ENCODE measurements around the gene C12orf57.

C12orf57 gene

DNA sequence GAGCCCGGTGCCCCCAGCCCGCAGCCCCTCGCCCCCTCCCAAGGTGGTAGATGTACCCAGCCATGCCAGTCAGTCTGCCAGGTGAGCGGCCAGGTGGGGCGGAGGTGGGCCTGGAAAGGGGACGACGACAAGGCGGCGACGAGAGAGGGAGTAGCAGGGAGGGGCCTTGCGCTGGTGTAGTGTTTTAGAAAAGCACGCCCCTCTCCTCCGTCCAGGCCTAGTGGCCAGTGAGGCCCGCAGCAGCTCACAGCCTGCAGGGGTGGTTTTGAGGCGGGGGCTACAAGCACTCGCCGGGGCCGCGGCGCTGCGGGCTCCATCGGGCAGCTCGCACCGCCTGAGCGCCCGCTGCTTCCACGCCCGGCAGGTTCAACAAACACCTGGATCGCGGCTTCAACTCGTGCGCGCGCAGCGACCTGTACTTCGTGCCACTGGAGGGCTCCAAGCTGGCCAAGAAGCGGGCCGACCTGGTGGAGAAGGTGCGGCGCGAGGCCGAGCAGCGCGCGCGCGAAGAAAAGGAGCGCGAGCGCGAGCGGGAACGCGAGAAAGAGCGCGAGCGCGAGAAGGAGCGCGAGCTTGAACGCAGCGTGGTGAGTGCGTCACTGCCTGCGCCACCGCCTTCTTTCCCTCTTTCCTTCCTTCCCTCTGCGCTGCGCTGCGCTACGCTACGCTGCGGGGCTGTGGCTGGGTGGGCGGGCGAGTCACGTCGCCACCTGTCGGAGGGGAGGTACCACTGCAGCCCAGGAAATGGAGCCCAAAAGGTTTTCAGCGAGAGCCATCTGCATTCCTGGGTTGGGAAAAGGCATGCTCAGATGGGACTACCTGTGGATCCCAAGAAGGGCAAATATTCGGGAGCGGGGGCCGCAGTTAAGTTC lies 6.1 kb upstream of the C12orf57 start:
- no peak for DNase-seq (ENCODE audit: low read depth)

DNA sequence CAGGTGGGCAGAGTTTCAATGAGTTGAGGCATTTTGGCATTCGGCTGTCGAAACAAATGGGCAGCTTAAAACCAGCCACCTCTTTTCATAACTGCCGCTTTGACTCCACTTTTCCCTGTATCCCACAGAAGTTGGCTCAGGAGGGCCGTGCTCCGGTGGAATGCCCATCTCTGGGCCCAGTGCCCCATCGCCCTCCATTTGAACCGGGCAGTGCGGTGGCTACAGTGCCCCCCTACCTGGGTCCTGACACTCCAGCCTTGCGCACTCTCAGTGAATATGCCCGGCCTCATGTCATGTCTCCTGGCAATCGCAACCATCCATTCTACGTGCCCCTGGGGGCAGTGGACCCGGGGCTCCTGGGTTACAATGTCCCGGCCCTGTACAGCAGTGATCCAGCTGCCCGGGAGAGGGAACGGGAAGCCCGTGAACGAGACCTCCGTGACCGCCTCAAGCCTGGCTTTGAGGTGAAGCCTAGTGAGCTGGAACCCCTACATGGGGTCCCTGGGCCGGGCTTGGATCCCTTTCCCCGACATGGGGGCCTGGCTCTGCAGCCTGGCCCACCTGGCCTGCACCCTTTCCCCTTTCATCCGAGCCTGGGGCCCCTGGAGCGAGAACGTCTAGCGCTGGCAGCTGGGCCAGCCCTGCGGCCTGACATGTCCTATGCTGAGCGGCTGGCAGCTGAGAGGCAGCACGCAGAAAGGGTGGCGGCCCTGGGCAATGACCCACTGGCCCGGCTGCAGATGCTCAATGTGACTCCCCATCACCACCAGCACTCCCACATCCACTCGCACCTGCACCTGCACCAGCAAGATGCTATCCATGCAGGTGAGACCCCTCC lies 5.2 kb upstream of the C12orf57 start:
- DNase-seq (ENCODE audit: low read depth): no peak

DNA sequence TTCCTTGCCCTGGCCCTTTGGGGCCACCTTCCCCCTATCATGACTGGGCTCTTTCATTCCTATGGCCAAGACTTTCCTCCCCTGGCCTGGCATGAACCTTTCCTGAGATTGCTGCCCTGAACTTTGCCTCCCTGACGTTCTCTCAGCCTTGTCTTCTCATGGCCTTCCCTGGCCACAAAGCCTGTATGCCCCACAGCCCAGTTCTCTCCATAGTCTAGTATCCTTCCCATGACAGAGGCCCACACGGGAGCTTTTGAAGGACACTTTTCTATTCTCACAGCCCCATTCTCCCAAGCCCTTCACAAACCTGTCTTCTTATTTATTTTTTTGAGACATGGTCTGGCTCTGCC lies 4.7 kb upstream of the C12orf57 start:
- DNase-seq (ENCODE audit: low read depth): no peak

DNA sequence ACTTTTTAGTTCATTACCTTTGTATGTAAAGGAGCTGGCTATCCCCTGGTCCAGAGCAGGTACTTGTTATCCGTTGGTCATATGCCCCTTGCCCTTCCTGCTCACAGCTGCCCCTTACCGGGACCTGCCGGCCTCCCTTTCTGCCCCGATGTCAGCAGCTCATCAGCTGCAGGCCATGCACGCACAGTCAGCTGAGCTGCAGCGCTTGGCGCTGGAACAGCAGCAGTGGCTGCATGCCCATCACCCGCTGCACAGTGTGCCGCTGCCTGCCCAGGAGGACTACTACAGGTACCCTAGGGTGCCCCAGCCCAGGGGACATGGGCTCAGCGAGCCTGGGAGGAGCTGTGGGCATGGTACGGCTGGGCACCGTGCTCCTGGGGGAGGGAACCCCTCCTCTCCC lies 2.6 kb upstream of the C12orf57 start:
- DNase-seq (ENCODE audit: low read depth): no peak

DNA sequence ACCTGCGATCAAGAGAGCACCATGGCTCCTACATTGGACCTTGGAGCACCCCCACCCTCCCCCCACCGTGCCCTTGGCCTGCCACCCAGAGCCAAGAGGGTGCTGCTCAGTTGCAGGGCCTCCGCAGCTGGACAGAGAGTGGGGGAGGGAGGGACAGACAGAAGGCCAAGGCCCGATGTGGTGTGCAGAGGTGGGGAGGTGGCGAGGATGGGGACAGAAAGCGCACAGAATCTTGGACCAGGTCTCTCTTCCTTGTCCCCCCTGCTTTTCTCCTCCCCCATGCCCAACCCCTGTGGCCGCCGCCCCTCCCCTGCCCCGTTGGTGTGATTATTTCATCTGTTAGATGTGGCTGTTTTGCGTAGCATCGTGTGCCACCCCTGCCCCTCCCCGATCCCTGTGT lies 2.0 kb upstream of the C12orf57 start:
- no peak for DNase-seq (ENCODE audit: low read depth)

DNA sequence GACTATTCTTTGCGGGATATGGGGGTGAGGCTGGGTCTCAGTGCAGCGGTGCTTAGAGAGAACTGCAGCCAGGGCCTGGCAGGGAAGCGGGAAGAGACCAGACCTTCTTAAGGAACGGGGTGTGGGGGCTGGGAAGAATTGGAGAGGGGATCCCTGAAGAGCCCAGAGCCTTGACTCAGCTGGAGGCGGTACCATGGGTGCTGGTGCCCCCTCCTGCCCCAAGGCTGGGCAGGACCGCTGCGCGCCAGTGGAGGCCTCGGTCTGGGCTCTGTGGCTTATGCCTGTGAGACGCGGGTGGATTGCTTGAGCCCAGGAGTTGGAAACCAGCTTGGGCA lies 1.5 kb upstream of the C12orf57 start:
- no peak for DNase-seq (ENCODE audit: low read depth)

DNA sequence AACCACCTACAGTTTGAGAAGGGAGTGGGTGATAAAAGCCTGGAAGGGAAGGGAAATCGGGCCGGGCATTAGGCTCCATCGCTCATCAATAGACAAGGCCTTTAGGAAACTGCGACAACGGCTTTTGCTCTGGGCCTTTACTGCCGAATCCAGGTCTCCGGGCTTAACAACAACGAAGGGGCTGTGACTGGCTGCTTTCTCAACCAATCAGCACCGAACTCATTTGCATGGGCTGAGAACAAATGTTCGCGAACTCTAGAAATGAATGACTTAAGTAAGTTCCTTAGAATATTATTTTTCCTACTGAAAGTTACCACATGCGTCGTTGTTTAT lies 467 bp upstream of the C12orf57 start:
- DNase-seq (ENCODE audit: low read depth): no peak

DNA sequence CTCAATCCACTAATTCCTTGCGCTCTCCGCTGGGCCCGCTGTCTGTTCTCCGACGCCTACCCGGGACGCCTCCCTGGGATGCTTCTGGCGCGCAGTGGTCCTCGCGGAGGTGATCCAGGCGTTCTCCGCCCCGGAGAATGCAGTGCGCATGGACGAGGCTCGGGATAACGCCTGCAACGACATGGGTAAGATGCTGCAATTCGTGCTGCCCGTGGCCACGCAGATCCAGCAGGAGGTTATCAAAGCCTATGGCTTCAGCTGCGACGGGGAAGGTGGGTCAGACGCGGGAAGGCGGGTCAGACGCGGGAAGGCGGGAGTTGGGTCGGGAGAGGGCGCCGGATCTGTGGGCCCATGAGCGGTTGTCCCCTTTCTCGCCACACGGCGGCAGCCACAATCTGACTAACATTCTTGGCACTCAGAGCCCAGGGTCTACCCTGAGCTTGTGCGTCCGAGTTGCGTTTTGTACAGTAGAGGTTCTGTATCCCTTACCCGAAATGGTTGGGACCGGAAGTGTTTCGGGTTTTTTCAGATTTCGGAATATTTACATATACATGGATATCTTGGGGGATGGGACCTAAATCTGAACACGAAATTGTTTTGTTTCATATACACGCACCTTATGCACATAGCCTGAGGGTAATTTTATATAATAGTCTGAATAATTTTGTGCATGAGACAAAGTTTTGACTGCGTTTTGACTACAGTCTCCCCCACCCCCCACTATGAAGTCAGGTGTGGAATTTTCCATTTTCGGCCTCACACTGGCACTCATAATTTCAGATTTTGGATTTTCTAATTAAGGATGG lies 762 bp downstream of the C12orf57 start:
- DNase-seq (ENCODE audit: low read depth): no peak

DNA sequence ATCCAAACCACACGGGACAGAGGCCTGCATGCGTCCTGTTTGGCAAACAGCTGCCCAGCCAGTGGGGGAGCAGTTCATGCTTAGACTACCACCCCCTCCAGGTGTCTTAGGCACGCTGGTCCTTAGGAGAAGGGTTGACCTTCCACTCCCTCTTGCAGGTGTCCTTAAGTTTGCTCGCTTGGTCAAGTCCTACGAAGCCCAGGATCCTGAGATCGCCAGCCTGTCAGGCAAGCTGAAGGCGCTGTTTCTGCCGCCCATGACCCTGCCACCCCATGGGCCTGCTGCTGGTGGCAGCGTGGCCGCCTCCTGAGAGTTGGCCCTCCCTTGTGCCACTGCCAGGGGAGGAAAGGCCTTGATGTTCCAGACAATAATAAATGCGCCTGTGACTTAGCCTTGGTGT lies 1.8 kb downstream of the C12orf57 start:
- DNase-seq (ENCODE audit: low read depth): no peak

DNA sequence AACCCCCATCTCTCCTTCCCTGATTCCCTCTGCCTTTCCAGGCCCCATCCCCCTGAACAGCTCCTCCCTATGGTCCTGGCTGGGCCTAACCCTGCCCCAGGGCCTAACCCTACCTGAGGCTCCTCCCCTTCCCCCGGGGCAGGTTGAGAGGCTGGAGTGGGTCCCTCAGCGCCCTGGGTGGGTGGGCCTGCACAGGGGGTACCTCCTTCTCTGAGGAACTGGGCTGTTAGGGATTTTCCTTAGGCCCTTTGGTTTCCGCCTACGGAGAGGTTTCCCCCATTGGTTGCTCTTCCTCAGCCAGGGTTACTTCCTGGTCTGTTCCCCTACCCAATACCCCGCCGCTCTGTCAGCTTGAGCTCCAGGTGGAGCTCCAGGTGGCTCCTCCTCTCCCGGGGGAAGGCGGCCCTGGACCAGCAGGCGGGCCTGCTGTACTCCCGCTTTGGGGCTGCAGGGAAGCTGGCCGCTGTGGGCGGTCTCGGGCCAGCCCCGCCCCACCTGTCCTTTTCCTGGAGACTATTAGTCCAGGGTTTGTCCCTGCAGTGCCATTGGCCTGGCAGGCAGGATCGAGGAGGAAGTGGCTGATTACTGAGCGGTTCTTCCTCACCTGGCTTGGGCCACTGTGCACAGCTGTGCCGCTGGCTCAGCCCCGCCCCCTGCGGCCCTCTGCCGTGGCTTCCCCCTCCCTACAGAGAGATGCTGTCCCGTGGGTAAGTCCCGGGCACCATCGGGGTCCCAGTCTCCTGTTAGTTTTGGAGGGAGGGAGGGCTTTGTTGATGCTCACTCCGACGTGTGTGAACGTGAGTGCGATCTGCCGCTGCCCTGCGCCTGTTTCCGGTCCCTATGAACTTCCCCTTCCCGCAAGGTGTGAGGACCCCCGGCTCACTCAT lies 2.5 kb downstream of the C12orf57 start:
- no peak for DNase-seq (ENCODE audit: low read depth)

DNA sequence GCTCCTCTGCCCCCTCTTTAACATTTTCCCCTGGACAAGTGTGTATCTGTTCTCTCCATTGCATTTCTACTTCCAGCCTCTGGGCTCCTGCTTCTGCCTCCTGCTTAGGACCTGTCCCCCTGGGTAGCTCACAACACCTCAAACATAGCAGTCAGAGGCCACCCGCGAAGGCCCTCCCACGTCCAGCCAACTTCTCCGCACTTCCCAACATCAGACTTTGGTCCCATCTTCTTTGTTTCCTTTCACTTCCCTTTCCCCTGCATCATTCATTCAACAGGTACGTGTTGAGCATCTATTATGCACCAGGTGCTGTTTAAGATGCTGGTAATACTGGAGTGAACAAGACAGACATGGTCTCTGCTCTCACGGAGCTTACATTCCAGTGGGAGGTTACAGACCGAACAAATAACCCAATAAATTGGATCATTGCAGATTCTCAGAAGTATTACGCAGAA lies 3.1 kb downstream of the C12orf57 start:
- no peak for DNase-seq (ENCODE audit: low read depth)

DNA sequence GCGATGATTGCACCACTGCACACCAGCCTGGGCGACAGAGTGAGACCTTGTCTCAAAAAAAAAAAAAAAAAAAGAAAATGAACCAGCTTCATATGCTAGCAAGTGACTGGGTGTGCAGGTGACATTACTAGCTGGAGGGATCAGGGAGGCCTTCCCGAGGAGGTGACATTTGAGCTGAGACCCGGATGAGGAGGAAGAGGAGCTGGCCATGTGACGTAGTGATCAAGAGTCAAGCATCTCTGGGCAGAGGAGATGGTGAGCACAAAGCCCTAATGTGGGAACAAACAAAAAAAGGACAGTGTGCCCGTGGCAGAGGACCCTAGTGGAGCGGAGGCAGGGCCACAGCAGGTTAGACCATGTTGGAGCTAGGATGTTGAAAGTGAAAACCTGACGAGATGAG lies 3.8 kb downstream of the C12orf57 start:
- DNase-seq (ENCODE audit: low read depth): no peak

DNA sequence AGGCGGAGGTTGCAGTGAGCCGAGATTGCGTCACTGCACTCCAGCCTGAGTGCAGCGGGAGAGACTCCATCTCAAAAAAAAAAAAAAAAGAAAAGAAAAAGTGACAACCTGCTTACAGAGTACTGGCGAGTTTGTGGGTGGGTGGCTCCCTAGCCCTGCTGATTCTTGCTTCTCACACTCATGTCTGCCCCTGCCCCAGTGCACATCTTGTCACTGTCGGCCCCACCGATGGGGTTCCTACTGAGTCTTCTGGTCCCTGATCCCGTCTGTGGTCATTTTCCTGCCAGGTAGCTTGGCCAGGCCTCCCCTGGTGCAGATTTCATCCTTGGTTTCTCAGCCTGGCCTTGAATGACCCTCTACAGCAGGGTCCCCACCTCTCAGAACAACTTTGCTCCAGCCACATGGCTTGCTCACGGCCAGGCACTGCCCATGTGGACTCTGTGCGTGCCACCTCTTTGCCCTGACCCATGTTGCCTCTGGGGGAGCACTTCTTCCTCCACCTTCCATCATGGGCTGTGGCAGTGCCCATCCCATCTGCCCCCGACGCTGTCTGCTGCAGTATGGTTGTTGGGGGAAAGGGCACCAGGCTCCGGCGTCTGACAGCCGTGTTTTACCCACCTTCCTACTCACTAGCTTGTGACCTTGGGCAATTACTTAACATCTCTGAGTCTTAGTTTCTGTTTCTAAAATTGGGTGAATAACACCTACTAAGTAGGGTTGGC lies 5.2 kb downstream of the C12orf57 start:
- no peak for DNase-seq (ENCODE audit: low read depth)

DNA sequence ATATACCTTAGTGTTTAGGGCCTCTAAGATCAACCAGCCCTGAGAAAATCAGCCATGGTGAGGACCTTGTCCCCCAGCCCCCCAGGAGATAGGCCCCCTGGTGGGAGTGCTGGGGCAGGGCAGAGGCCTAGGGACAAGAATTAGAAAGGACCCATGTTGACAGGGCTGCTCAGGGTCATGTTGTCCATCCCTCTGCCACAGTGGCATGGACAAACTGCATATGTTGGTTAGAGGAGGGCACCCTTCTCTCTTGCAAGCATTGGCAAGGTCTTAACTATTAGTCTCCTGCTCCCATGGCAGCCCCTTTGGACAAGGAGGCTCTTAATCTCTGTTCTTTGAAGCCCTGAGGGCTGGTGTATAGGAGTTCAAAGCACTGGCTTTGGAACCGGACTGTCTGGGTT lies 6.6 kb downstream of the C12orf57 start:
- no peak for DNase-seq (ENCODE audit: low read depth)

DNA sequence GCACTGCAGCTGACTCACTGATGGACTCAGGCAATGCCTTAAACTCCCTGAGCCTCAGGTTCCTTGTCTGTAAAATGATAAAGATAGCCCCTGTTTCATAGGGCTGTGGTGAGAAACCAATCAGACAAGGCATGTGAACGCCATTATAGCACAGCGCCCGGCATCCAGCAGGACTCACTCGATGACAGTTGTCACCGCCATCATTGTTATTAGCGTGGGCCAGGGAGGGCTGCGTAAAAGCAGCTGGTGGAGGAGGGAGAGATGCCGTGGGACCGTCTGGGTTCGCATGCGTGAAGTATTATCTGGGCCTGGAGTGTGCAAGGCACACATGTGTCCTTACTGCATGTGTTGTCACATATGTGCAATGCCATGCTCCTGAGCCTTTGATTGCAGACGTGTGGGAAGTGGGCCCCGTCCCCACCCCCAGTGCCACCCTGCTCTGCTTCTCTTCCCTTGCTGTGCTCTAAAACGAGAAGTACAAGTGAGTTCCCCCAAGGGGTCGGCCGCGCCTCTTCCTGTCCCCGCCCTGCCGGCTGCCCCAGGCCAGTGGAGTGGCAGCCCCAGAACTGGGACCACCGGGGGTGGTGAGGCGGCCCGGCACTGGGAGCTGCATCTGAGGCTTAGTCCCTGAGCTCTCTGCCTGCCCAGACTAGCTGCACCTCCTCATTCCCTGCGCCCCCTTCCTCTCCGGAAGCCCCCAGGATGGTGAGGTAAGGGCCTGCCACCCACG lies 7.2 kb downstream of the C12orf57 start, which contains the start of gene PTPN6:
PTPN6 (plus strand) TSS at position 546 of the 730 bp plus-strand sequence; CDS start at position 703, 157 bp downstream.
- no peak for DNase-seq (ENCODE audit: low read depth)

DNA sequence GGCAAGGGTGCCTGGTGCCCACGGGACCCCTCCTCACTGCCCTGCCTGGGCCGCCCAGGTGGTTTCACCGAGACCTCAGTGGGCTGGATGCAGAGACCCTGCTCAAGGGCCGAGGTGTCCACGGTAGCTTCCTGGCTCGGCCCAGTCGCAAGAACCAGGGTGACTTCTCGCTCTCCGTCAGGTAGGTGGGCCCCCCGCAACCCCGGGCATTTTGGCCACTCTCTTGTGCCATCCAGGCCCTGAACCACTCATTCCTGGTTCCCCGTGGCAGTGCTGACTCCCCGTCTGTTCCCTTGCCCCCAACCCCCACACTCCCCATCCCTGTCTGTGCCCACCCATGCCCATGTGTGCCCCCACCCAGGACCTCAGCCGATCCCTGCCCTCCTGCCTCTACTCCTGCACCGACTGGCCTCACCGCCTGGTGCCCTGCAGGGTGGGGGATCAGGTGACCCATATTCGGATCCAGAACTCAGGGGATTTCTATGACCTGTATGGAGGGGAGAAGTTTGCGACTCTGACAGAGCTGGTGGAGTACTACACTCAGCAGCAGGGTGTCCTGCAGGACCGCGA lies 7.8 kb downstream of the C12orf57 start:
- no peak for DNase-seq (ENCODE audit: low read depth)

DNA sequence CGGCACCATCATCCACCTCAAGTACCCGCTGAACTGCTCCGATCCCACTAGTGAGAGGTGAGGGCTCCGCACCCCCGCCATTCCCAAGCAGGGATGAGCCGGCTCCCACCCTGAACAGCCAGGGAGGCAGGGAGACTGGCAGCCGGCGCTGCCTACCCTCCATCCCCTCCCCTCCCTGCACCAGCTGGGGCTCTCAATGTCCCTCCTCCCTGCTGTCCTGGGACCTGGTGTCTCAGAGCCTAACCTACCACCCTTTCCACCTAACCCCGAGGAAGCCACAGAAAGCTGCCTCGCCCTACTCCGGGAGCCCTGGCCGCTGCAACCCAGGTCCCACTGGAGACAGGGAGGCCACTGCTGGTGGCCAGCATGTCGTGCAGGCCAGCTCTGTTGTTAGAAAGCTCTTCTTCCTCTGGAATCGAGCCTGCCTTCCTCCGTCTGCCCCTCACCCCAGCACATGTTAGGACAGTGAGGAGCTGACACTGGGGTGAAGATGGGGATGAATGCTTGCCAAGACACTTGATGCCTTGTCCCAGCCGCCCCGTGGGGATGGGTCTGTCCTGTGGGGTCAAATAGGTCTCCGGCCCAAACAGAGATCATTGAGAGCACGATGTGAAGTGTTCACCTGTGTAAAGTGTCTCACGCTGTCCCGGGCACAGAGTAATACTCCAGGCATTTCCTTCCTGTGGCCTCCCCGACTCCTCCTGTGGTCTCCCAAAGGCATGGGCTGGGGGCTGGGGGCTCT lies 8.5 kb downstream of the C12orf57 start:
- DNase-seq (ENCODE audit: low read depth): no peak

DNA sequence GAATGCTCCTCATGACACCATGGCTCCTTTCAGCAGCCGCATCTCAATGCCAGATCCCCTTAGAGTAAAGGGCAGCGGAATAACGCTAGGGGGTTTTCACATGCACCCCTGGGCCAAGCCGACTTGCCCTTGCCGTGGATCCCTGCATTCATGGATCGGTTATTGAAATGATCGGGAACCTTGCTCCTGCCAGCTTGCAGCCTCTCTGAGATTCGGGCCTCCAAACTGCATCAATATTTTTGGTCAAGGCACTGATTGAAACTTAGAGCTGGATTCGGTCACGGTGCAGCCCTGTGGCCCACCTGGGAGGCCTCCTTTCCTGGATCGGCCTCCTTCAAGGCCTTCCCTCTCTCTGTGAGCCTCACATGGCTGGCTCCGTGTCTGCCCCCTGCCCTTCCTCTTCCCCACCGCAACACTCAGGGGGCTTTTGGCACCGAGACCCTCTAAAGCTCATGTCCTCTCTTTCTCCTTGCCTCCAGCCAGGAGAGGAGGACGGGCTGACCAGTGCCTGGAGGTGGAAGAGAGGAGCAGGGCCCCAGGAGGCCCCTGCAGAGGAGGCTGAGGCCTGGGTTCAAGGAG lies 9.1 kb downstream of the C12orf57 start:
- DNase-seq (ENCODE audit: low read depth): no peak
